Stimulated activated CD8-positive, alpha-beta memory T cell treated with anti-CD3 and anti-CD28 coated beads, Interleukin-15, amount 100 ng/mL, for 1 hour (primary cell): ENCODE measurements around the gene FAM219B.
A peak's percentile ranks its signal among the peaks of the same experiment; 100 is the strongest.

ENCODE experiments used
- DNase-seq: peaks from one replicate; pipeline ENCODE4 v3.0.0-alpha.2; 2020; ENCODE audit warnings: low read depth

FAM219B gene

DNA sequence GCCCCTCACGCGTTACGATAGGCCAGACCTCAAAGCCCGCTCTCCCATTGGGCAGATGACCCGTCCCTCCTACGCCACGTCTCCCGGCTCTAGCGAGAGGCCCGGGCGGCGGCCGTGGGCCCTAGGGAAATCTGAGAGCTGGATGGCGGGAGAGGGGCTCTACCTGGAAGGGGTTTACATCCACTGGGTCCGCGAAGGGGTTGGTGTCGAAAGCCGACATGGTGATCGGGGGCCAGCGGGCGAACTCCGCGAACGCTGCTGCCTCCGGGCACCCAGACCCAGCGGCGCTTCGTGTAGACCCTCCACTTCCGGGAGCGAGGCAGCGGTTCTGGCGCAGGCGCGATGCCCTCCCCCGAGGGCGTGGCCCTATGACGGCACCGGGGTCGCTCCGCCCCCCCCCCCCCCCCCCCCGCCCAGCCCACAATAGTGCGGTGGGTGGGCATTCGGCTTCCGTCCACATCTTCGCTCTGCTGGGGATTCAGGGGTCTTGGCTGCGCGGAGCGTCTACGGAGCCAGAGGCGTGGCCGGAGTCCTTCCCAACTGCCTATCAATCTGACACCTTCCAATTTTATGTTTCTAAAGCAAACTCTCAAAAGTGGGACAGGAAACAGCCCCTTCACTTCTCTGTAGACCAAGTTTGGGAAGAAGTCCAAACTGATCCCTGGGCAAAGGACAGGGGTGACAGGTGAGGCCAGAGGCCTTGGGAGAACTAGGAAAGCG, 33.5 kb downstream of the FAM219B start, which contains the start of gene SCAMP2:
SCAMP2 (minus strand) TSS at position 330 of the 720 bp plus-strand sequence; CDS start at position 220, 110 bp downstream.
- DNase-seq: peak; percentile 78

DNA sequence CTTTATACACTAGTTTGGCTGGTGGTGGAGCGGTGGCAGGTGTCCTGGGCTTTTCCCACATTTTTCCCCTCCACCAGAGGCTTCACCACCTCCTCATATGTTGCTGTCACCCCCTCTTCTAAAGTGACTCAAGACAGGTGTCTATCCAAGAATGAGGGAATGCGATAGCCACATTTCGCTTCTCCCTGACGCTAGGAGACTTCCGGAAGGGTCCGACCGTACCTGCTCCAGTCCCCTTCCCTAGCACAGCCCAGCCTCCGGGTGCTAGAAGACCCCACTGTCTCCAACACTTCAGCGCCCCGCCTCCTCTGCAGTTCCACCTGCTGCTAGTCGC, 34.0 kb downstream of the FAM219B start:
- no peak for DNase-seq

DNA sequence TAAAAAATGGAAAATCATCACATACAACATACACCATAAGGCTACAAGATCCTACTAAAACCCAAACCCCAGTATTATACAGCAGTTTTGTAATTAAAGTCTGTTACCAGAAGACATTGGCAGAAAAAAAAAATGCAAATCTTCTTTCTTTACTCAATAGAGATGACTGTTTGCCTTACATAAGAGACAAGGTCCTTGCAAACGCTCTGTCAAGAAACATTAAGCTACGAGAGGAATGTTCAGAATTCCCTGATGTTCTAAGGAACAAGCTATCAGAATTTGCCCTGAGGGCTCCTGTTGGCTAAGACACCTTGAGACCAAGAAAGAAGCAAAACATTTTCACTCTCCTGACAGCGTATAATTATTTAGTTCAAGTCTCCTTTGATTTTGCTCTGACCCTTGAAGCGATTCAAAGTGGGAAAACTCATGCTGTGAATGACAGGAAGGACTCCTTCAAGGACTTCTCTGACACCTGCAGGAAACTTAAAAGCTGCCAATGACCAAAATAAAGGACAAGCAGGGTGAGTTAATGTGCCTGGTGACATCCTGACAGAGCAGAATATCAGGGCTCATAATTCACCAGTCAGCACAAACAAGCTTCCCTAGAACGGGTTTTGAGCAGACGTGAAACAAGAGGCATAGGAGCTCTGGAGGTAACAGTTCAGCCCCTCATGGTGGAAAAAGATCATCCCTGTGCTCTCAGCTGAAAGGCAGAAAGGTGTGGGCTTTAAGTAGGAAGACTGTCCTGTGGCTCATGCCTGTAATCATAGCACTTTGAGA, 36.0 kb downstream of the FAM219B start:
- DNase-seq: no peak

DNA sequence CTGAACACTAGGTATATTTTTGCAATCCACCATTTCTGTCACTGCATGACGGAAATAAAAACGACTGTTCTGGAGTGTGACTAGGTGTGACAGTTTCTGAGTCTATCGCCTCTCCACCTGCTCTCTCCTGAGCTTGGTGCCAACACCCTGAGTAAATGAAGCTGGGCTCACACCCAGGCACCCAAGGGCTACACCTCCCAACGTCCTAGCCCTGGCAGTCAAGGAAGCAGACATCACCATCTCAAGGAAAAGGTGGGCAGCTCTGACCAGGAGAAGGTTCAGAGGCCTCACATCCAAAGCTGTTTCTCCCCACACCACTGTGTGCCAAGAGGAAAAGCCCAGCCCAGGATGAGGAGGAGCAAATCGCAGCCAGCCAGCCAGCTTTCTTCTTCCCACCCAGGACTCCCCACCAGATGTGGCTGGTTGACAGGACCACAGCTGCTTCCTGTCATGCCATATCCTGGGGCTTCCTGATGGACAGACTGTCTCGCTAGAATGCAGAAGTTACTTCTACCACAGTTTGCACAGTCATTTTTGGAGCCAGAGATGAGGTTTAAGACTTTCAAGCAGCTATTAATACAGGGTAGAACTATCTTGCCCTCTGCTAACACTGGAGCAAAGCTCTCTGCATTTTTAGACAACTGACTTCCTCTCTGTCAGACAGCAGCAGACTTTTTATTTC, 36.8 kb downstream of the FAM219B start:
- no peak for DNase-seq

DNA sequence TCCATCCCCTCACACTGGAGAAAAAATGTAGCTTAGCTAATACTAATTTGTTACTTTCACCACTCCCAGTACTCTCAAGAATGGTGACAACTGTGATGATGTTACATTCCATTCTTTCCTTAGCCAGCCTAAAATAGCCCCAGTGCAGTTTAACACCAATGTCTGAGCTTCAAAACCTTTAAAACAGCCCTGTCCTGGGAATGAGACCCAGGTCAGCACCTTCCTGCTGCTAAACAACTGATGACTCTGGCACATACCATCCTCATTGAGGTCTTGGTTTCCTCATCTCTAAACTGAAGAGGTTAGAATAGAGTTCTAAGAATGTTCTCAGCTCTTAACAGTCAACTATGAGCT, 37.3 kb downstream of the FAM219B start:
- DNase-seq: no peak

DNA sequence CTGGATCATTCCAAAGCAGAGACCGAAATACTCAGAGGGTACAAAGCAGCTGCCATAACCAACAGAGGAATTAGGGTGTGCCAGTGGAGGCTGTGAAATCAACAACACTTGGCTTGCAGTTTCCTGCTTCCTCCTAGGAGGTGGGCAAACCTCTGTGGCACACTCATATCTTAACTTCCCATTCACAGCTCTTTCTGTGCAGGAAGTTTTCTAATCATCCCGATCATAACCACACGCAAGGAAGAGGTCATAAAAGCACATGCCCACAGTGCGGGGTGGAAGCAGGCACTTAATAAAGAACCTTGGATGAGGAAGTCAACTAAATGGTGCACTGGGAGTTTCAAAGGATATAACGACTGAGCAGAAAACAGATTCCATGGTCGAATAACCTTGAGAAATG, 38.6 kb downstream of the FAM219B start:
- no peak for DNase-seq

DNA sequence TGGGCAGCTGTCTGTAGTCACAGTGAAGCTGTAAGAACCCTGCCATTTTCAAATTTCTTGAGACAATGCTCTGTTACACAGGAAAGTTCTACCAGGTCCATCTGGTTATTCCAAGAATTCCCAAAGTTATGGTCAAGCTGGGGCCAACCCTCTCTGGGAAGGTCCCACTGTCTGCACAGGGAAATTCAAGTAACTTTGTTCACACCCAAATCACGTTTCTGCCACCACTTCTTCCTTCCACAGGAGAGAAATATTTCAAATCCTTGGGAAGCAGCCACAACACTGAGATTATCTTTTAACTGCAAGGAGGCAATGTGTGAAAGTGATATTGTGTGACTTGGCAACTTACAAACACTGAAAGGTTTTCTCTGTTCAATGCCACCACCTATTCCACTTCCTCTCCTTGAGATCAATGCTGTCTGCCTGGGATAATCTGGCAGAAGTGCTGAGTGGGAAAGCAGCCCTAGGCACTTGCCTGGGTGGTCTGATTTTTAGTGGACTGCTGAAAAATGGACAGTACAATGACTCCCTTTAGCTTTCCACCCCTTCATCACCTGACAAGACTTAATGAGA, 39.1 kb downstream of the FAM219B start:
- no peak for DNase-seq

DNA sequence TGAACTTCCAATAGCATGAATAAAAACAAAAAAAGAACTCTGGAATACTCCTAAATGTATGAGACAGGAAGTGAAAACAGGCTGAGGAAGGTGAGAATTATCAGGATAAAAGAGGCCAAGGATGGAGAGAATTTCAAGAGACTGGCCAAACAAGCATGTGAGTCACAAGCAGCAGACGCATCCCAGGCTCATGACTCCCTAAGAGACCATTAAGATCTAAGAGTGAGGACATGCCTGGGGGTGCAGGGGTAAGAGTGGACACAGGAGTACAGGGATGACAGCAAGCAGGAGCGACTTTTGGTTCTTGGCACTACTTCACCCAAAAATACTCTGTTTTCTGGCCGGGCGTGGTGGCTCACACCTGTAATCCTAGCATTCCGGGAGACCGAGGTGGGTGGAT, 40.6 kb downstream of the FAM219B start:
- DNase-seq: no peak

DNA sequence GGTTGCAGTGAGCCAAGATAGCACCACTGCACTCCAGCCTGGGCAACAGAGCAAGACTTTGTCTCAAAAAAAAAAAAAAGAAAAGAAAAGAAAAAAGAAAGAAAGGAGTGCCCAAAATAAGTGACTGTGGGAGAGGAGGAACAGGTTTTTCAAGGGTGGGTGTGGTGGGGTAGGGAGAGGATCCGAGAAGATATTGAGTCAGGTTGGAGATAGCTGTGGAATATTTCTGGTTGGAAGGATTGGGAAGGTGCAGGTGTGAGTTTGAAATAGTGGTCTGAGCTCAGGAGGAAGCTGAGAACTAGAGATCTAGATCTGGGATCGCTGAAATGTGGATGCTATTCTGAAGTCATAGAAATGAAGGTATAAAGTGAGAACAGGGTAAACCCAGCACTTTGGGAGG, 41.3 kb downstream of the FAM219B start:
- no peak for DNase-seq

DNA sequence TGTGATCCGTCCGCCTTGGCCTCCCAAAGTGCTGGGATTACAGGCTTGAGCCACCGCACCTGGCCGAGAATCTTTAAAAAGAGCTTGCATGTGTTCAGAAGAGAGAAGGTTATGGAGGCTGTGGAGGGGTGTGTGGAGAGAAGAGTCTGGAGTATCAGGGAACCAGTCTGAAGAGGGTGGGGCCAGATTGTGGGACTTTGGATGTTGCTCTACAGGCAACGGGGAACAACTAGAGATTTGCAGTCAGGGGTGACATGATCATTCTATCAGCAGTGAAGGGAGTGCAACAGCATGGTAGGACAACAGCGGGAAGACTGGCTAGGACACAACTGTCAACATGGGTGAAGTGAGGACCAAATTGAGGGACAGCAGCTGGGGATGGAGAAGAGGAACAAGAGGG, 42.4 kb downstream of the FAM219B start:
- DNase-seq: no peak

DNA sequence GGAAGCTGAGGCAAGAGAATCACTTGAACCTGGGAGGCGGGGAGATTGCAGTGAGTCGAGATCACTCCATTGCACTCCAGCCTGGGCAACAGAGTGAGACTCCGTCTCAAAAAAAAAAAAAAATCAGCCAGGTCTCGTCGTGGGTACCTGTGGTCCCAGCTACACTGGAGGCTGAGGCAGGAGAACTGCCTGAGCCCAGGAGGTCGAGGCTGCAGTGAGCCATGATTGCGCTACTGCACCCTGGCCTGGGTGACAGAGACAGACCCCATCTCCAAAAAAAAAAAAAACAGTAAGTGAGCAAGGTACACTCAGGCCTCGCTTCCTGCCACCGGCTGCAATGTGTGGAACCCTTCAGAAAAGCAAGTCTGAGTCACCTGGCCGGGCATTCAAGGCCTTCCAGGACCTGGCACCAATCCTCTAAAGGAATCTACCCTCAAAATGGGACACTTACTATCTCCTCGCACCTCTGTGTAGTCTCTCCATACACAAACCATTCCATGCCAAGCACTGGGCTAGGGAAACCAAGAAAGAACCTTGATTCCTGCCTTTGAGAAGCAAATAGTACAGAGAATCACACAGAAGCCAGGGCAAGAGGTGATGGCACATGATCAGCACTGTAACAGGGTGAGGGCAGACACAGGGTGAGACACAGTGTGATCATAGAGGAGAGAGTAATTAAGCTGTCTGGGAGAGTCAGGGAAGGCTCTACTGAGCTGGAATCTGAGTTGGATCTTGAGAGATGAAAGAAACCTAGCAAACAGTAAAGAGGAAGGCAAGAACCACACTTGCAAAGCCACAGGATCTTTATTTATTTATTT, 43.2 kb downstream of the FAM219B start:
- DNase-seq: no peak

DNA sequence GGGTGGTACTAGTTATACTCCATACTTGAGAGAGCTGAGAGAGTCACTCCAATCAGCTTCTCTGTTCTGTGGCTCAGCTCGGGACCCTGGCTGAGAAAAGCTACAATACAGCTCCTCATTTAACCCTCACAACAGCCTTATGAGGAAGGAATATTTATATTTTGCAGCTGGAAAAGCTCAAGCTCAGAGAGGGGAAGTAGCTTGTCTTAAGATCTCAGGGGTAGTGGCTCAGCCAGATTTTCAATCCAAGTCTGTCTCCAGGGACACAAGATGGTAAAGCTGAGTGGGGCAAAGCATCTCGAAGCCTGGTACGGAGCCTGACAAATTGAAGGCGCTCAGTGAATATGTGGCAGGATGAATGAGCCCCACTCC, 48.3 kb downstream of the FAM219B start:
- DNase-seq: no peak

DNA sequence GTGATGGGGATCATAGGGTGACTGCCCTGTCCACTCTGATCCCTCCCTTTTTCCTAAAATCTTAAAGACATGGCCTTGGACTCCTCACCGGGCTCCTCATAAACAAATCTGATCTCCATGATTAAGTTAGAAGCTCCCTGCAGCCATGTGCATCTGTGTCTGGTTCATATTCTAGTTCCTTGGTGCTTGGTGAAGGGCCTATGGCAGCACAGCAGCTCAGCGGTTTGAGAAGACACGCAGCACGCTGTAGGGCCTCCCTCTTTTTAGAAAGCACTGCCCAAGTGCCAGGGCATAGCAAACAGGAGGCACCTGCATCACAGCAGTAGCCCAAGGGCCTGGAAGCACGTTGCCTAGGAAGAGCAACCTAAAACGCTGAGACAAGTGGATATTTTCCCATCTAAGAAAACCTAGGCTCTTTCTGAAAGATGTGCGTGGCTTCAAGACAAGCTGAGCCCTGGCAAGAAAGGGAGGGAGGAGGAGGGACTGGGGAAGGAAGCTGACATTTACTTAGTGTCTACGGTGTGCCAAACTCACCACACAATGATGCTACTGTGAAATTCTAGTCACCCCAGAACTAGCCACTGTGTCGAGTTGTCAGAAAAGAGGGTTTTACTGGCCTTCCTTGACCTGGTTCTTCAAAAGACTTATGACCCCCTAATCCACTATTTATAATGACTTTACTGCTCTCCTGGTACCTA, 48.8 kb downstream of the FAM219B start:
- no peak for DNase-seq

DNA sequence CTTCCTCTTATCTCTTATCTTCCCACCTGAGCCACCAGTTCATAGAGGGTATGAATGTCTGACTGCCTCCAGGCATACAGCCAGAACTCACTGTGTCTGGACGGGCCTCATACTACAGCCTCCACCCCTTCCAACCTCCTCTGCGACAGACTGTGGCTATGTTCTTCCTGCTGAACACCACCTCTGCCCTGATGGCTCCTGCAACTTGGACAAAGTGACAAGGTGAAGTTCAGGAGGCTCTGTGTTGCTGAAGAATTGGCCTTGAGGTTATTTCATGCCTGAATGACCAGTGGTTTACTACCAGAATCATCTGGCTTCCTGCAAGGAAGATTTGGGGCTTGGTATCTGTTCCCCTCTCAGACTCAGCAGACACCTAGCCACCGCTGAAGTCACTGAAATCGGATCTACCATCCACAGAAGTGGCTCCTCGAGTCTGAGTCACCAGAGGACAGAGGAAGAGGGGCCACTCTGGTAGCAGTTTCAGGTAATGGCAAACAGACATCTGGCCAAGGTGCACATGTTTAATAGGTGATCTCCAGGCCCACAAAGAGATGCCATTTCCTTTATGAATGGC, 49.5 kb downstream of the FAM219B start:
- no peak for DNase-seq

DNA sequence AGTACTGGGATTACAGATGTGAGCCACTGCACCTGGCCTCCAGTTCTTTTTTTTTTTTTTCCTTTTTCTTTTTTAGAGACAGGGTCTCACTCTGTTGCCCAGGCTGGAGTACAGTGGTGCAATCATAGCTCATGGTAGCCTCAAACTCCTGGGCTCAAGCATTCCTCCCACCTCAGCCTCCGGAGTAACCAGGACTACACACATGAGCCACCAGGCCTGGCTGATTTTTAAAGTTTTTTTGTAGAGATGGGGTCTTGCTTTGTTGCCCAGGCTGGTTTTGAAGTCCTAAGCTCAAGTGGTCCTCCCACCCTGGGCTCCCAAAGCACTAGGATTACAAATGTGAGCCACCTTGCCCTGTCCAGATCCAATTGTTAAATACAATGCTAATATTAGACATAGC, 50.1 kb downstream of the FAM219B start:
- DNase-seq: no peak

DNA sequence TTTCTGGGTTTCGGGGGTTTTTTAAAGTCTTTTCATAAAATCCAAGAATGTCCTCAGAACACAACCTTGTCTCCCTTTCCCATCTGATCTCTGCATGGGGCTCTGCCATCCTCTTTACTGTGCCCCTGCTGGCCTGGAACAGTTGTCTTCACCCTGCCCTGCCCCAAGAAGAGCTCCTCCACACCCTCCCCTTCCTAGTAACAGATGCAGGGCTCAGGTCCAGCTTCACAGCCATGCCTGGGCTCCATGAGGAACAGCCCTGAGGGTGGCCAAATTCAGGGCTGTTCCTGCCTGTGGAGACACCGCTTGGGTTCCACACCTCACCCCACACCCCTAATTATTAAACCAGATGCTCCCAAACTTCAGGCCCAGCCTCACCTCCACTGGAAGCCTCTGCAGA, 50.8 kb downstream of the FAM219B start:
- DNase-seq: no peak

DNA sequence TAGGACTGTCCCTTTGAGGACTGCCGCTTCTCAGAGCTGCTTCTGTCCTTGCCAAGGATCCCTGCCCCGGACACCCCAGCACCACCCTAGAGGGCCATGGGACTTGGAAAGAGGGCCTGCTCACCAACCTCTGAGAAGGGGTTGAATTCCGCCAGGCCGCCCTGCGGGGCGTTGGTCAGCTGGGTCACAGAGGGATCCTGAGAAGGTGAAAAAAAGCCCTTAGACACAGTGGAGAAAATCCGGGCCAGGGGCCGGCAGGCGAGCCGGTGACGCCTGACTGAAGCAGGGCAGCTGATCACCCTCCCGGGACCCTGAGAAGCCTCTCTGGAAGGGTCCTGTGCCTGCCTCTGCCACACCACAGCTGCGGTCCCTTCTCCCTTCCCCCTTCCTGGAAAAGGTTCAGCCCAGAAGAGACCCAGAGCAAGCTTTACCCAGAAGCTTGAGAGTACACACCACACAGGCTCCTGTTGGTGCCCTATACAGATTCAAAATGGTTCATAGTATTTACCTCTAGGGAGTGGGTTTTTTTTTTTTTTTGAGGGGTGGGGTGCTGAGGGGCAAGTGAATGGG, 52.1 kb downstream of the FAM219B start:
- no peak for DNase-seq

DNA sequence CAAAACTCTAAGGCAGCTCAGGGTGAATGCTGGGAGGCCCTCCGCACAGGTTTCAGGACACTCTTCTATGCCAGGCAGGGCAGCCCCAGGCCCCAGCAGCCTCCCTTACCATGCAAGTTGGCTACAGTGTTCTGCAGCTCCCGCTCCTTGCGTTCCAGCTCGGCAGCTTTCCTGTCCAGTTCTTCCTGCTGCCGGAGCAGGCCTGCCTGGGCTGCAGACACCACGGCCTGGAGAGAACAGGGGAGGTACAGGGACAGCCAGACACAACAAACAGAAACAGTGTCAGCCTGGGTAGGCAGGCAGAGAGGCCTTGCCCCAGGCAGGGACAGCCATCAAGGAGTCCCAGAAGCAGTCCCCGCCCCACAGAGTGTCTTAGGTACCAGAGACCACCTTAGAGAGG, 54.7 kb downstream of the FAM219B start:
- DNase-seq: no peak

DNA sequence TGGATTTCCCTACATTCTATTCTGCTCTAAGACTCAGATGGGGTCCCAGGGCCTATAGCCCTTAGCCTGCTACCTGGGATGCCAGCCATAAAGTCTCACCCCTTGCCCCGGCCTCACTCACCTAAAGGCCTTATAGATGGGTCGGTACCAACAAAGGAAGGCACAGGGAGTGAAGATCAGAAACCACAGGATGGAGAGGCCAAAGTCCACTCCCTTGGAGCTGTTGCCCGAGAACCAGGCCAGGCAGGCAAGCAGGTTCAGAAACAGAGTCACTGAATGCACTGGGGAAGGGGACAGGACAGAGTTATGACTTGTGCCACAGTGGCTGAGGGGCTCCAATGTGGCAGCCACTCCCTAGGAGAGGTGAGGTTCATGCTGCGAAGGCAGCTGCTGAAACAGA, 56.3 kb downstream of the FAM219B start:
- no peak for DNase-seq
